NCI-H2029 (cell line): ENCODE data around the gene ZNF467.

ENCODE experiments used
- DNase-seq: peaks from one replicate; lab custom pipeline; 2025; lab: John Stamatoyannopoulos, UW

ZNF467 gene

DNA sequence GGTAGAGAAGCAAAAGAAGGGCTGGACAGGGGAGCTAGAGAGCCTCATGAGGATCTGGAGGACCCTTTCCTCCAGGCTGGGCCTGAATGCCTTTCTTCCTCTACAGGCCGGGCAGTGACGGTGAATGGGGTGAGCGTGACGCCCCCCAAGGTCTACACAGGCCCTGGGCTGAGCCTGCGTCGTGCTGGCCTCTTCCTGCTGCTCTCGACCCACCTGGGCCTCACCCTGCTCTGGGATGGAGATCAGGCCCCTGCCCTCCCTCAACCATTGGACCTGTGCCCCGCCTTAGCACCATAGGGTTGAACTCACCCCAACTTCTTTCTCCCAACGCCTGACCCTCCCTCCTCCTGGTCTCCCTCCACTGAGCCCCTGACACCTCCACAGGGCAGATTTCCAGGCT lies 12.6 kb upstream of the ZNF467 start:
- no peak for DNase-seq

DNA sequence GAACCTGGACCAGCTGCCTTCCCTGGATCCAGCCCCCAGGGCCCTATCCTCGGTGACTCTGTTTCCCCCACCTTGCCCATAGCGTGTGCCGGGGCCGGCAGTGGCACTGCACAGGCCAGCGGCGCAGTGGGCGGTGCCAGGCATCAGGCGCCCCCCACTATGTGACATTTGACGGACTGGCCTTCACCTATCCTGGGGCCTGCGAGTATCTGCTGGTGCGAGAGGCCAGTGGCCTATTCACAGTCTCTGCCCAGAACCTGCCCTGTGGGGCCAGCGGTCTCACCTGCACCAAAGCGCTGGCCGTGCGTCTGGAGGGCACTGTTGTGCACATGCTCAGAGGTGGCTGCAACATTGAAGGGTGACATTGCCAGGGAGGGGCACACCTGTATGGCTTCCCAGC lies 12.0 kb upstream of the ZNF467 start:
- DNase-seq: no peak

DNA sequence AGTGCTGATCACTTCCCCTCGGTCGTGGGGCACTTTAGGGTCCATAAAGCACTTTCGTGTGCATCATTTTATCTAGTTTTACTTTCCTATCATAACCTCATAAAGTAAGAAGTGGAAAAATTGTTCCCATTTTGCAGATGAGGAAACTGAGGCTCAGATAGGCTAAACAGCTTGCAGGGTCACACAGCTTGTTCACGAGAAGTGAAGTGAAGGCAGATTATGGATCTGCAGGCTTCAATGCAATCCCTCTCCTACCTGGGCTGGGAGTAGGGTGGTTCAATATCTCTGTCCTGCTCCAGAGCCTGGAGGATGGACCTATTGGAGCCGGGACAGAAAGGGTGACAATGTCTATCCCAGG lies 10.8 kb upstream of the ZNF467 start:
- no peak for DNase-seq

DNA sequence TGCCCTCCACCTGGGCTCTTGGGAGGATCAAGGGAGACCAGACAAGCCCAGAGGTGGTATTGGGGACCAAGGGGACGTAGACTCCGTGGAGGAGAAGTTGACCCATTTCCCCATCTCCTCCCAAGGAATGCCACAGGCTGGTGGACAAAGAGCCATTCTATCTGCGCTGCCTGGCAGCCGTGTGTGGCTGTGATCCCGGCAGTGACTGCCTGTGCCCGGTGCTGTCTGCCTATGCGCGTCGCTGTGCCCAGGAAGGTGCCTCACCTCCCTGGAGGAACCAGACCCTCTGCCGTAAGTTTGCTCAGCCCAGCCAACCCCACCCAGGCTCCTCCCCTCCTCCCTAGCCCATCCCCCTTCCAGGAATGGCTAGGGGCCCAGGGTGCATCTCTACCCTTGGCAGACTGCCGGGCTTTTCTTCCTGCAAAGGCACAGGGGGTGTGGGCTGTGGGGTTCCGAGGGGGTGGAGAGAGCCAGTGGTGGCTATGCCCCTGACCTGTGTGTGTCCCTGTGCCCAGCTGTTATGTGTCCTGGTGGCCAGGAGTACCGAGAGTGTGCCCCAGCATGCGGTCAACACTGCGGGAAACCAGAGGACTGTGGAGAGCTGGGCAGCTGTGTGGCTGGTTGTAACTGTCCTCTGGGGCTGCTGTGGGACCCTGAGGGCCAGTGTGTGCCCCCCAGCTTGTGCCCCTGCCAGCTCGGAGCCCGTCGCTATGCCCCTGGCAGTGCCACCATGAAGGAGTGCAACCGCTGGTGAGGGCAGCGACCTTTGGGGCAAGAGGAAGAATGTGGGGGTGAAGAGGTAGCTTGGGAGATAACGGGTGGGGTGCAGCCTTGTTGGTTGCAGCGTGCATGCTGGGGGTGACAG lies 10.2 kb upstream of the ZNF467 start:
- DNase-seq: peak; percentile 15

DNA sequence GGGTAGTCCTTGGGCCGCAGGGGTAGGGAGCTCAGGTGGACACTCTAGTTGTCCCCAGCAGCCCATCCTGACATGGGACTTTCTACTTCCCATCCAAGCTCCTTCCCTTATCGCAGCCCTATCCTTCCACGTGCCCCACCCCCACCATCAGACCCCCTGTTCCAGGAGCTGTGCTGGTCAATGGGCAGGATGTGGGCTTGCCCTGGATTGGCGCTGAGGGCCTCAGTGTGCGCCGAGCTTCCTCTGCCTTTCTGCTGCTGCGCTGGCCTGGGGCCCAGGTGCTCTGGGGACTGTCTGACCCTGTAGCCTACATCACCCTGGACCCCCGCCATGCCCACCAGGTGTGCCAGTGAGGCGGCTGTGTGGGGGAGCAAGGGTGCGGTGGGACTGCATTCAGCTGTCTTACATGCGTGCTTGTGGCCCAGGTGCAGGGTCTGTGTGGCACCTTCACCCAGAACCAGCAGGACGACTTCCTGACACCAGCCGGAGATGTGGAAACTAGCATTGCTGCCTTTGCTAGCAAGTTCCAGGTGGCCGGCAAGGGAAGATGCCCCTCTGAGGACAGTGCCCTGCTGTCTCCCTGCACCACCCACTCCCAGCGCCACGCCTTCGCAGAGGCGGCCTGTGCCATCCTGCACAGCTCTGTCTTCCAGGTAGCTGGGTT lies 9.4 kb upstream of the ZNF467 start:
- DNase-seq: no peak

DNA sequence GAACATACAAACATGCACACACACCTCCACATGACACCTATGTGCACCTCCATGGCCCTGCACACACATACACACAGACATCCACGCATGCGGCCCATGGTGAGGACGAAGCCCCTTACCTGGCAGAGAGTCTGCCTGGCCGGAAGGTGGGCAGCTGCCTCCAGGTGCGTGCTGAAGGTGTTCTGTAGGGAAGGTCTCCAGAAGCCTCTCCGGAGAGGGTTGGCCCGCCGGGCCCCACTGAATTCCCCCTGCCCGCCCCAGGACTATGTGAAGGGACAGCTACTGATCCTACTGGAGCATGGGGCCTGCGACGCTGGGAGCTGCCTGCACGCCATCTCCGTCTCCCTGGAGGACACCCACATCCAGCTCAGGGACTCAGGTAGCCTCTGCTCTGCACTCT lies 8.5 kb upstream of the ZNF467 start:
- DNase-seq: no peak

DNA sequence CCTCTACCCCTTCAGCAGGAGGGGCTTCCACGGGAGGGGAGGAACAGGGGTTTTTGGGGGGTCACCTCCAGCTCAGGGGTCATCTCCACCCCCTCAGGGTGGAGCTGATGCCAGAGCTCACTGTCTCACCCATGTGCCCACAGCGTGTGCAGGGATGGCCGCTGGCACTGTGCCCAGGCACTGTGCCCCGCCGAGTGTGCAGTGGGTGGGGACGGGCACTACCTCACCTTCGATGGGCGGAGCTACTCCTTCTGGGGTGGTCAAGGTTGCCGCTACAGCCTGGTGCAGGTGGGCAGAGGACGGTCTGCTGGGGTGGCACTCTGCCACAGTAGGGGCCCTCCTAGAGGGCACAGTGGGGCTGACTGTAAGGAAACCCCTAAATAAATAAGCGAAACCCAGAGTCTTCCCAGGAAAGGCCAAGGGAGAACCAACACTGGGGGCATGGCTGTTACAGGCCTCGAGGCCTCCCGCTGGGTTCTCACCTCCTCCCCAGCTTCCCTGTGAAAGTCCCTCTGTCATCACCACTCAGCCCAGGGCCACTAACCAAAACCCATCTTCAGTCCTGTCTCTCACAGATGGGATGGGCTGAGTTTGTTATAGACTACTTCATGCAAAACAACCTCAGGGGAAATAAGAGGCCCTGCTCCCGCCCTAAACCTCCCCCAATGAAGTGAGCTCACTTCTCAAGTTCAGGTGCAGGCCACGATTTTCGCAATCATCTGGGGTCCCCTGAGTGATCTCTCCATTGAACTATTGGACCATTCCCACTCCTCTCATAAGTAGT lies 7.4 kb upstream of the ZNF467 start:
- no peak for DNase-seq

DNA sequence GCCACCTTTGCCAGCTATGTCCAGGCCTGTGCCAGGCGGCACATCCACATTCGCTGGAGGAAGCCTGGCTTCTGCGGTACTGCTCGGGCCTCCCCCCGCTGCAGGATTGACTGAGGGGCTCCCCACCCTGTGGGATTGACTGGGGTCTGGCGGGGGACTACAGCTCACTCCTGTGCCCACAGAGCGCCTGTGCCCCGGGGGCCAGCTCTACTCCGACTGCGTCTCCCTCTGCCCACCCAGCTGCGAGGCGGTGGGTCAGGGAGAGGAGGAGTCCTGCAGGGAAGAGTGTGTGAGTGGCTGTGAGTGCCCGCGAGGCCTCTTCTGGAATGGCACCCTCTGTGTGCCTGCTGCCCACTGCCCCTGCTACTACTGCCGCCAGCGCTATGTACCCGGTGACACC lies 6.7 kb upstream of the ZNF467 start:
- no peak for DNase-seq

DNA sequence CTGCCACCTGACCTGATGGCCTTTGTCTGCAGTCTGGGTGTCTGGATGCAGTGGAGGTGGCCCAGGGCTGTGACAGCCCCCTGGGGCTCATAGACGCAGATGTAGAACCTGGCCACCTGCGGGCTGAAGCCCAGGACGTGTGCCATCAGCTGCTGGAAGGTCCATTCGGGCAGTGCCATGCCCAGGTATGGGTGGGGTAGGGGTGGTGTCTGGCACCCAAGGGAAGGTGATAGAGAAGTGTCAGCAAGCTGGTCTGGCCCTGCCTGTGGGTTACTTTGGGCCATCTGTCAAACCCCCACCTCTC lies 6.1 kb upstream of the ZNF467 start:
- no peak for DNase-seq

DNA sequence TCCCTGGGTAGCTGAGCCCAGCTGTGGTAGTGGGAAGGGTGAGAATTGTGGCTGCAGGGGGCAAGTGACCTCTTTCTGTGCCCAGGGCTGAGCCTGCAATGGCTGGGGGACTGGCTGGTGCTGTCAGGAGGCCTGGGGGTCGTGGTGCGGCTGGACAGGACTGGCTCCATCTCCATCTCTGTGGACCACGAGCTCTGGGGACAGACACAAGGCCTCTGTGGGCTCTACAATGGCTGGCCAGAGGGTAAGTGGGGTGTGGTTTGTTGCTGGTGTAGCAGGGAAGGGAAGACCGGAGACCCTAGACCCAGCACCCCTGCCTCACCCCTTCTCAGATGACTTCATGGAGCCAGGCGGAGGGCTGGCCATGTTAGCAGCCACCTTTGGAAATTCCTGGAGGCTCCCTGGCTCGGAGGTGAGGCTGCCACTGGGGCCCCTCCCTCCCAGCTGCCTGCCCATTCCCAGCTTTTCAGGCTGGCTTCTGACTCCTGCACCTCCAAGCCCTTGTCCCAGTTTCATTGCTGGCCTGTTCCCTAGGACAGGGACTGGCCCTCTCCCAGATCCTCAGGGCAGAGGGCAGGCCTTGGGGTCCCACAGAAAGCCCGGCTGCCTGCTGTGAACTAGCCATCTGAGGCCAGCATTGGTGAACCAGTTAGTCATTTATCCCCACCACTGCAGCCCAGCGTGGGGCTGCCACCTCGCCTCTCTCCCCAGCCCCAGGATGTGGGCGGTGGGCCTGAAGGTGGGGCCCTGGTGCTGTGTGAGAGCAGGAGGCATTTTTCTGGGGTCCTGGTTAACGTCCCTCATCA lies 5.5 kb upstream of the ZNF467 start:
- DNase-seq: no peak

DNA sequence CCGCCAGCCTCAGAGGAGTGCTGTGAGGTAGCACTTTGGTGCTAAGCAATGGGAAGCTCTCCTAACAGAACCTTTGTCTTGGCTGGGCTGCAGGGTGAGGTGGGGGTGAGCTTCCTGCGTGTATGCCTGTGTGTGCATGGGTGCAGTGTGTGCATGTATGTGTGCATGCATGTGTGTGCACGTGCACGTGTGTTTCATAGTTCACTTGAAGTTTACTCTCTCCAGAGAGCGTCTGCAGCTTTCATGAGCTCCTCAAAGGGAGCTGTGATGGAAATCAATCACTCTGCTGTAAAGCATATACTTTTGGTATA lies 4.9 kb upstream of the ZNF467 start:
- no peak for DNase-seq

DNA sequence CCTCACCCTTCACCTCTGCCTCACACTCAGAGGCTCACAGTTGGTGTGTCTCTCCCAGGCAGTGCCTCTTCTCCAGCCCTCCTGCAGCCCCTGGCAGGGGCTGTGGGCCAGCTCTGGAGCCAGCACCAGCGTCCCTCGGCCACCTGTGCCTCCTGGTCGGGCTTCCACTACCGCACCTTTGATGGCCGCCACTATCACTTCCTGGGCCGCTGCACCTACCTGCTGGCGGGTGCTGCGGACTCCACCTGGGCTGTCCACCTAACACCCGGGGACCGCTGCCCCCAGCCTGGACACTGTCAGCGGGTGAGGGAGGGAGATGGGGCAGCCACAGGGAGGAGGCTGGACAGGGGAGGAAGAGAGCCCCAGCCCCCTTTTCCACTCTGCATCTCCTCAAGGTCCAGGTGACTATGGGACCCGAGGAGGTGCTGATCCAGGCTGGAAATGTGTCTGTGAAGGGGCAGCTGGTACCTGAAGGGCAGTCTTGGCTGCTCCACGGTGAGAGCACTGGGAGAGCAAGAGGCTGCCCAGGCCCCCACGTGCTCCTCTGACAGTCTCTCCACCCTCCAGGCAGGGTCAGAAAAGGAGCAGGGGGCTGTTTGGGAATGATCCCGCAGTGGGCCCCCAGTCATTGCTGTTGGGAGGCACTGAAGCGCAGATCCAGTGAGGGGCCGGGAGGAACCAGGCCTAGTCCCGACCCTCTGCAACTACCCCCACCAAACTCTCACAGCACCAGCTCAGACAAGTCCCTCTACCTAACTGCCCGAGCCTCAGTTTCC lies 4.4 kb upstream of the ZNF467 start:
- DNase-seq: no peak

DNA sequence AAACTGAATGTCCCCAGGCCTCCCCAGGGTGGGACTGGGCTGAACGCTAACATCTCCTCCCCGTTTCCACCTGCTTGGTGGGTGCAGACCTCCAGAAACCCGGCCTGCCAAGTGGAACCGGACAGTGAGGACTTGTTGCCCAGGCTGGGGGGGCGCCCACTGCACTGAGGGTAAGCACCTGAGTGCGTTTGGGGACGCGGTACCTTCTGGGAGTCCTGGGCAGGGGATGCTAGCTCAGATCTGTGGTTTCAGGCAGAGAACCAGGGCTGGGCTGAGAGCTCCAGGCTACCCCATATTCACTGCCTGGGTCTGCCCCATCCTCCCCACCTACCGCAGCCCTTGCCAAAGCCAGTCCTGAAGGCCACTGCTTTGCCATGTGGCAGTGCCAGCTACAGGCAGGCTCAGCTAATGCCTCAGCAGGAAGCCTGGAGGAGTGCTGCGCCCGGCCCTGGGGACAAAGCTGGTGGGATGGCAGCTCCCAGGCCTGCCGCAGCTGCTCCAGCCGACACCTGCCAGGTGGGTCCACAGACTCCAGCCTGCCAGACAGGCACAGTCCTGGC lies 3.5 kb upstream of the ZNF467 start:
- no peak for DNase-seq

DNA sequence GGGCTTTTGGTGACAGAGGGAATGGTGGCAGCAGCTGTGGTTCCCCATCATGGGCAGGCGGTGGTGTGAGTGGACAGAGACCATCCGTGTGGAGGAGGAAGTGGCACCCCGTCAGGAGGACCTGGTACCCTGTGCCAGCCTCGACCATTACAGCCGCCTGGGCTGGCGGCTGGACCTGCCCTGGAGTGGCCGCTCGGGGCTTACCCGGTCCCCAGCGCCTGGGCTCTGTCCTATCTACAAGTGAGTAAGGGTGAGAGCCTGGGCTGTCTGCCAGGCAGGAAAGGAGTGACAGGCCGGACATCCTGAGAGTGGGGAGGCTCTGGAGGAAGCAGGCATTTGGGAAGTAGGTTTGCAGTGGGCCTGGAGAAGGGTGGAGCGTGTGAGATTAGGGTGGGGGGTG lies 2.9 kb upstream of the ZNF467 start:
- DNase-seq: peak; percentile 14

DNA sequence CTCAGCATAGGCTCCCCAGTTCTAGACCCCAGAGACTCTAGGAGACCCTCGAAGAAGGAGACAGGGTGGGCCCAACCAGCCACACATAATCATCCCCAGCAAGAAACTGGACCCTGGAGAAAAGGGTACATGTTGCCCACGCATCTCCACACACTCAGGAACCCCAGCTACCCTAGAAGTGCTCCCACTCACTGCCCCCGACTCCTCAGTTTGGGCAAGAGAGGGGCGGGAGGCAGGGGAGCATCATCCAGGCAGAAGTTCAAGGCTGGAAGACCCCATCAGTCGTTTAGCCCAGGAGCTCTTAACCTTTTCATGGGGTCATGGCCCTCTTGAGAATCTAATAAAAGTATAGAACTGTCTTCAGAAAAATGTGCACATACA lies 1.8 kb upstream of the ZNF467 start:
- no peak for DNase-seq

DNA sequence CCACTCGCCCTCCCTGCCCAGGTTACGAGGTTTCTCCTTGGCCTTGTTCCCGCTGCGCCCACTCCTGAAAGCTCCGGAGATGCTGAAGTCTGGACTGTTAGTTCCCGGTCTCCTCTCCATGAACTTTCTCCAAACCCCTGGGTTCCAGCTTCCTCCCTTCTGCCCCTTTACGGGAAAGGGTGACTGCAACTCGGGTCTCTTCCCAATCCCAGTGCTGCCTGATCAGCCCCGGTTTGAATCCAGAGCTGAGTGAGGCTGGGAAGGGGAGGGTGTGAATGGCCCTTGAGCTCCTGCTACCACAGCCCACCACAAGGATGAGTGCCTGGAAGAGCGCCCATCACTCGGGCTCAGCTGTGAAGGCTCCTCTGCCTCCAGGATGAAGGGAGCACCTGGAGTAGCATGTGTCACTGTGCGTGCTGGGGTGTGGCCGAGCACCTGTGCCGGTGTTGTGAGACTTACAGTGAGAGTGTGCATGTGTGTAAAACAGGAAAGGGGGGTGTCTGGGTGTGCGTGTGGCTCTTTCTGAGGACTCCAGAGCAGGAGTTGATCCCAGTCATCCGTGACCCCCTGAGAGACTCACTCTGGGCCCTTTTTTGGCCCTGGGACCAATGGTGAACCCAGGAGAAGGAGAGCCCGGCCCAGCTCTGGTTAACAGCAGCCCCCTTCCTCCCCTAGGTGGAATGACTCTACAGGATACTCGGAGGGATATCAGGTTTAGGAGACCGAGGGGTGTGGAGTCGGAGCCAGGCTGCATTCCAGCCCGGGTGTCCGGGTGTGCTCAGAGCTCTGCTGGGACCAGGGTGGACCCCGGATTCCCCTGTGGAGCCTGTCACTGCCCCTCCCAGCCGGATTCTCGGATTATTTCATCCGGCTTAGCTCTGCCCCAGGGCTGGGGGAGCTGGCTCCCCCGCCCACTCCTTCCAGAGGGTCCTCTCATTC lies 1.1 kb upstream of the ZNF467 start:
- peak; percentile 28 for DNase-seq

DNA sequence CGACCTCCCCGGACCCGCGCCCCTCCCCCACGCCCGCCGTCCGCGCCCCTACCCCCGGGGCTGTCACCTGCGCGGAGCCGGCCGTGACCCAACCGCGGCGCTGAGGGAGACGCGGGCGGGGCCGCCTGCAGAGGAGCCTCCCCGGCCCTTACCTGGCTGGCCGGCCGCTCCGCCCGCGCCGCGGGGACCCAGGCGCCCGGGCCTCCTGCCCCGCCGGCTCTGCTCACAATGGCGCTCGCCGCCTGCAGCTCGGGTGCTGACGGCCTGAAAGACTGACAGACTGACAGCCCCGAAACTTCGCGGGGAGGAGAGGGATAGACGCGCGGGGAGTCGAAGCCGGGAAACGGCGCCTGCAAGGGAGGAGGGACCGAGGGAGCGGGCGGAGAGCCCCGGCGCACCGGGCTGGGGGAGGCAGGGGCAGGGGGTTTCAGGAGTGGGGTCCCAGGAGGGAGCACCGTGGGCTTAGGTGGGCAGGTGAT lies 393 bp downstream of the ZNF467 start:
- no peak for DNase-seq

DNA sequence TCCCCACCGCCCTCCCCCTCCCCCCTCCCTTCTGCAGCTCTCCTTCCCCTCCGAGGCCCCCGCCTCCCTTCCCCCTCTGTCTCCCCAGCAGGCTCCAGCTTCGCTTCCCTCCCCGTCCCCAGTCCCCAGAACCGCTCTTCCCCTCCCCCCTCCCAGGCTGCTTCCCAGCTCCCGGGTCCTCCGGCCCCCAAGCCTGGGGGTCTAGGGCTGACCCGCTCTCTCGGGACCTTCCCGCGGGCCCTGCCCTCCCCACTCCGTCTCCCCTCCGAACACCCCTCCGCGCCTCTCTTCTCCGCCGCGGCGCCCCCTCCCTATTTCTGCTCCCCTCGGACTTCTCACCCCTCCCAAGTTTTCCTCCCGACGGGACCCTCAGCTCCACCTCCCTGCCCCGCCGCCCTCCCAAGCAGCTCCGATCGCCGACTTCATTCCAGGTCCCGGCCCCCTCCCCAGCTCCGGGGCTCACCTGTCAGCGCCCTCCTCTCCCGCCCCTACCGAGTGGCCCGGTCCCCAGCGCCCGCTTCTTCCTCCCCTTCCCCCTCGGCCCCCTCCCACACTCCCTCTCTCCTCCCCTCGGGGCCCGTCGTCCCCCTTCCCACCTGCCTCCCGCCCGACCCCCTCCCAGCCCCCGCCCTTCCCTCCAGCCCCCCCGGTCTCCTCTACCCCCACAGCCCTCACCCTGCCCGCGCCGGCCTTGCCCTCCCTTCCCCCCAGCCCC lies 990 bp downstream of the ZNF467 start:
- peak; percentile 57 for DNase-seq

DNA sequence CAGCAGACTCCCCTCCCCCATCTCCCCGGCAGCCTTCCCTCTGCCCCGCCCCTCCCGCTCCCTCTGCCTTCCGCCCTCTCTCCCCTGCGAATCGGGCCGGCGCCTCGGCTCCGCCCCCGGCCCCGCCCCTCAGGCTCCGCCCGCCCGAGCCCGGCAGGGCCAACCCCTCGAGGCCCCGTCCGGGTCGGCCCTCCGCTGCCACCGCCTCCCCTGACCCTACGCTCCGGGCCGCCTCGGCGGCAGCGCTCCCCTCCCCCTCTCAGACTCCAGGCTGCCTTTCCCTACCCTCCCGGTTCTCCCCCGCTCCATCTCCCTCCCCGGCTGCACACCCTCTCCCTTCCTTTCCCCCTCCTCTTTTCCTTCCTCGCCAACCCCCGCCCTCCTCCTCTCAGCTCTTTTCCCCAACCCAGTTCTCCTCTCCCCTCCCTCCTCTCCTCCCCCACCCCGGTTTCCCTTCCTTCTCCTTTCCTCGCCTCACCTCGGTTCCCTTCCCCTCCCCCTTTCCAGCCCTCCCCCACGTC lies 1.6 kb downstream of the ZNF467 start:
- peak; percentile 87 for DNase-seq
